IPS-18a (cell line): ENCODE measurements around the gene CACNG4.
"Not testable (repeated sequence)": the region's sequence is repeated elsewhere in the genome, so short reads cannot be mapped to it uniquely, and the experiment has no call there.

Experiments used
- H3K27ac ChIP-seq: one replicate; pipeline ENCODE4 v1.5.1; 2013; ENCODE audit warnings: low read length
- H3K27me3 ChIP-seq: one replicate; pipeline ENCODE4 v1.6.1; 2013; ENCODE audit warnings: mild to moderate bottlenecking, low read length; ENCODE audit not compliant: control insufficient read depth, insufficient read depth
- H3K36me3 ChIP-seq: one replicate; pipeline ENCODE4 v1.6.1; 2013; ENCODE audit warnings: low read depth, low read length; ENCODE audit not compliant: control insufficient read depth
- H3K4me1 ChIP-seq: one replicate; pipeline ENCODE4 v1.6.1; 2013; ENCODE audit warnings: low read depth, low read length; ENCODE audit not compliant: control insufficient read depth
- H3K4me3 ChIP-seq: one replicate; pipeline ENCODE4 v1.5.1; 2013; ENCODE audit warnings: low read length
- H3K9ac ChIP-seq: one replicate; pipeline ENCODE4 v1.6.1; 2013; ENCODE audit warnings: mild to moderate bottlenecking, low read length, moderate library complexity
- H3K9me3 ChIP-seq: one replicate; pipeline ENCODE4 v1.6.1; 2013; ENCODE audit warnings: low read depth, low read length; ENCODE audit not compliant: control insufficient read depth

Gene CACNG4

DNA sequence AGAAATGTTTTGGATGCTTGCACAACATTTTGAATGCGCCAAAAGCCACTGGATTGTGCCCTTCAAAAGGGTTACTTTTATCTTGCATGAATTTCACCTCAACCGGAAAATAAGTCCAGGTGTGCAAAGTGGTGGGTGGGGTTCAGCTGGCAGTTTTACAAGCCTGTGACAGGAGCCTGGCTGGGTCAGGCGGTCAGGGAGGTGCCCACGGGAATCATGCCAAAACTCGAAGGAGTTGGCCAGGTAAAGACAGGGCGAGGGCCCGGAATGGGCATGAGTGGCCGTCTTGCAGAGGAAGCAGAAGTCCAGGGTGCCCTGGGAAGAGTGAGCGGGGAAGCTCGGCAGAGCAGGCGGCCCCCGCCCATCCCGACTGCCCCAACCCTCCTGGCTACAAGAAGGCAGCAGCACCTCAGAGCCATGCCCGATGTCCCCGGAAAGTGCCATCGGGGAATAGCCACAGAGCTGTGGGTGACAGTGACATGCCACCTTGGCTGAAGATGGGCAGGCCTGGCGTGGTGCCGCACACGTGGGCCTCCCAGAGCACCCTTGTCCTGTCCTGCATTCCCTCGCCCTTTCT is 60.8 kb downstream of the CACNG4 start:
- Histone ChIP-seq H3K27me3 (no peaks in the 10 kb centered on the region), H3K27ac (no peak overlapping the region), H3K4me3 (no peak overlapping the region), H3K4me1 (no peaks in the 10 kb centered on the region), H3K36me3 (no peaks in the 10 kb centered on the region), H3K9ac (no peak overlapping the region), H3K9me3 (no peaks in the 10 kb centered on the region)

DNA sequence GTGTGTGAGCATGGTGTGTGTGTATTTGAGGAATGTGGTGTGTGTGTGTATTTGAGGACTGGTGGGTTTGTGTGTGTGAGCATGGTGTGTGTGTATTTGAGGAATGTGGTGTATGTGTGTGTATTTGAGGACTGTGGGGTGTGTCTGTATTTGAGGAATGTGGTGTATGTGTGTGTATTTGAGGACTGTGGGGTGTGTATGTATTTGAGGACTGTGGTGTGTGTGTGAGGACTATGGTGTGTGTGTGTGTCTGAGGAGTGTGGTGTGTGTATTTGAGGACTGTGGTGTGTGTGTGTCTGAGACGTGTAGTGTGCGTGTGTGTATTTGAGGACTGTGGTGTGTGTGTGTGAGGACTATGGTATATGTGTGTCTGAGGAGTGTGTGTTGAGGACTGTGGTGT is 61.8 kb downstream of the CACNG4 start:
- H3K4me1 ChIP-seq: no peaks in the 10 kb centered on the region
- no peaks in the 10 kb centered on the region for H3K36me3 ChIP-seq
- H3K9ac ChIP-seq: no peak overlapping the region
- H3K4me3 ChIP-seq: no peak overlapping the region
- no peaks in the 10 kb centered on the region for H3K9me3 ChIP-seq
- no peaks in the 10 kb centered on the region for H3K27me3 ChIP-seq
- no peak overlapping the region for H3K27ac ChIP-seq

DNA sequence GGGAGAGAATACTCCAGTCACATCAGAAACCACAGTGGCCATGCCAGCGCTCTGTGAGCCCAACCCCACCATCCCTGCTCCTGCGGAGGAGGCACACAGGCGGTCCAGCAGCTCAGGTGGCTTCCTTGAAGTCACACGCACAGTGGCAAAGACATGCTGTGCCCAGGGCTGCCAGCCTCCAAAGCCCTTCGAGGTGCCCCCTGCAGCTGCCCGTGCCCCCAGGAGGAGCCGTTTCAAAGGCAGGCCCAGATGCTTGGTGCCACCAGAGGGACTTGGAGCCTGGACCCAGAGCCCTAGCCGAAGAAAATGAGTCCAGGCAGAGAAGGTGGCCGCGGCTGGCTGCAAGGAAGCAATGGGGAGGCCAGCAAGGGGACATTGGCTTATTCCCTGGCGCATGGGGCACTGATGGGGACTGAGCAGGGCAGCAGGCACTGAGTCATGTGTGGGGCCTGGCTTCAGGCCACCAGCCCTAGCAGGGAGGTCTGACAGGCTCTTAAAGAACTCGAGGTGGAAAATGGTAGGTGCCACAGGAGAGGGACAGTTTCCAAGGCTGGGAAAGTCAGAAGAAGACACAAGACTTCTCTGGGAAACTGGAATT is 62.6 kb downstream of the CACNG4 start:
- Histone ChIP-seq H3K4me3 (no peak overlapping the region), H3K9me3 (no peaks in the 10 kb centered on the region), H3K27ac (no peak overlapping the region), H3K4me1 (no peaks in the 10 kb centered on the region), H3K36me3 (no peaks in the 10 kb centered on the region), H3K9ac (no peak overlapping the region), H3K27me3 (no peaks in the 10 kb centered on the region)

DNA sequence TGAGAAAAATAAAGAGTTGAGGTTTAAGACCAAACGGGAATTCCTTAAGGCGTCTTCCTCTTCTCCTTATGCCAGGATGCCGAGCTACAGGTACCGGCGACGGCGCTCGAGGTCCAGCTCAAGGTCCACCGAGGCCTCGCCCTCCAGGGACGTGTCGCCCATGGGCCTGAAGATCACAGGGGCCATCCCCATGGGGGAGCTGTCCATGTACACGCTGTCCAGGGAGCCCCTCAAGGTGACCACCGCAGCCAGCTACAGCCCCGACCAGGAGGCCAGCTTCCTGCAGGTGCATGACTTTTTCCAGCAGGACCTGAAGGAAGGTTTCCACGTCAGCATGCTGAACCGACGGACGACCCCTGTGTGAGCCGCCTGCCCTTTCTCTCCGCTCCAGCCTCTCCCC is 66.1 kb downstream of the CACNG4 start:
- Histone ChIP-seq H3K9ac (no peak overlapping the region), H3K27me3 (no peaks in the 10 kb centered on the region), H3K27ac (no peak overlapping the region), H3K4me3 (no peak overlapping the region), H3K36me3 (no peaks in the 10 kb centered on the region), H3K4me1 (no peaks in the 10 kb centered on the region), H3K9me3 (no peaks in the 10 kb centered on the region)

DNA sequence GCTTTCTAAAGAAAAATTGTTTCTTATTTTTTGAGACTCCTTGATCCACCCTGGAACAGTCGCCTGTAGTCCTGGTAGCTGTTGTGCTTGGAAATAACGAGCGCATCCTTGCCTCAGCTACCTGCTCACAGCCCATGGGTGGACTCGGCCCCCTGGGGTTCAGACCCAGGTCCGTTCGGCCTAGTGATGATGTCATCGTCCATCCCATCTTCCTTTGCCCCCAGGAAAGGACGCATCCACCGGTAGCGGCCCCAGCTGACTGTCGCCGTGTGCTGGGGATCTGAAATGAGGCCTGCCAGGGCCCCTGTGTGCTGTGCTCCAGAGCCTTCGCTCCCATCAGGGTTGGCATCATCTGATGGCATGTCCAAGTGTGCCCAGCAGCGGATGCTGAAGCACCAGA is 67.9 kb downstream of the CACNG4 start:
- Histone ChIP-seq H3K4me1 (no peaks in the 10 kb centered on the region), H3K9ac (no peak overlapping the region), H3K9me3 (no peaks in the 10 kb centered on the region), H3K4me3 (no peak overlapping the region), H3K27ac (no peak overlapping the region), H3K27me3 (no peaks in the 10 kb centered on the region), H3K36me3 (no peaks in the 10 kb centered on the region)

DNA sequence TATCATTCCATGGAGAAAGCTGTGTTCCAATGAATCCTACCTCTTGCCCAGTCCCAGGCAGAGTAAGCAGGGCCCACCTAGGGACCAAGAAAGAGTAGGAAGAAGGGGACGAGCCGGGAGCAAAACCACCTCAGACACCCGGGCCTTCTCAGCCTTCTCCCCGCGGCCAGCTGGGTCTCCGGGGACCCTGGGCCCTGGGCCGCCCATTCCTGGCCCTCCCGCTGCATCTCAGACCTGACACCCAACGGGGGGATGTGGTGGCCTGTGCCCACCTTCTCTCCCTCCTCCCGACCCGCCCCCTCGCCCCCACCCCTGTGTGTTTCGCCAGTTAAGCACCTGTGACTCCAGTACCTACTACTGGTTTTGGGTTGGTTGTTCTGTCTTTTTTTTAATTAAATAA is 68.5 kb downstream of the CACNG4 start:
- Histone ChIP-seq H3K4me3 (no peak overlapping the region), H3K4me1 (no peaks in the 10 kb centered on the region), H3K27me3 (no peaks in the 10 kb centered on the region), H3K9ac (no peak overlapping the region), H3K36me3 (no peaks in the 10 kb centered on the region), H3K27ac (no peak overlapping the region), H3K9me3 (no peaks in the 10 kb centered on the region)

- Histone ChIP-seq H3K27ac (no peak overlapping the region), H3K9ac (no peak overlapping the region)
Observed at GRCh38 chr17:67033613-67034012, 69.1 kb downstream of the CACNG4 start.

GRCh38 chr17:67035131-67036083 is 70.9 kb downstream of the CACNG4 start:
- Histone ChIP-seq H3K27me3 (no peaks in the 10 kb centered on the region), H3K27ac (no peak overlapping the region), H3K9ac (no peak overlapping the region), H3K4me1 (no peaks in the 10 kb centered on the region), H3K36me3 (no peaks in the 10 kb centered on the region), H3K4me3 (no peak overlapping the region), H3K9me3 (no peaks in the 10 kb centered on the region)

More at GRCh38 chr17:67033613-67034012, 69.1 kb downstream of the CACNG4 start:
- no peaks in the 10 kb centered on the region for H3K4me1 ChIP-seq
- H3K27me3 ChIP-seq: no peaks in the 10 kb centered on the region
- no peaks in the 10 kb centered on the region for H3K36me3 ChIP-seq
- H3K4me3 ChIP-seq: no peak overlapping the region
- H3K9me3 ChIP-seq: no peaks in the 10 kb centered on the region

DNA sequence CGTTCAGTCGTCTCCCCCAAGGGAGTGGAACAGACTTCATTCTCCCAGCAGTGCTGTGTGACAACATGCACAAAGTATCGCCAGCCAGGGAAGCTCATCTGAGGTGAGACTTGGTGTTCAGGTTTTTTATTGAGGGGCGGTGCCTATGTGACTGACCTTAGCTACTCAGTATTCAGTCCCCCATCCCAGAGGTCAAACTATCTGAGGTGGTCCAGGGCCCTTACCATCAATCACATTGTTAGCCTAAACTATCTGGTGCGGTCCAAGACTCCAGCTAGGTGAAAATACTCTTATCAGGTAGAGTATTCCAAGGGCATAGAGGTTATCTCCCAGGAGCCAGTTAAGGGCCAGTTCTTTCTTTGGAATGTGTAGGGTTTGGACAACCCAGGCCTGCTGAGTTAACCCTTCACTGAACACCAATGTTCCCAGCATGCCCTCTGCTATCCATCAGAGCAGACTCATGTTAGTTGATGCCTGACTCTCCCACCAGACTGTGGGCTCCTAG is 74.4 kb downstream of the CACNG4 start:
- Histone ChIP-seq H3K4me3 (no peak overlapping the region), H3K27ac (no peak overlapping the region), H3K9ac (no peak overlapping the region), H3K36me3 (no peaks in the 10 kb centered on the region), H3K9me3 (no peaks in the 10 kb centered on the region), H3K27me3 (no peaks in the 10 kb centered on the region), H3K4me1 (no peaks in the 10 kb centered on the region)

DNA sequence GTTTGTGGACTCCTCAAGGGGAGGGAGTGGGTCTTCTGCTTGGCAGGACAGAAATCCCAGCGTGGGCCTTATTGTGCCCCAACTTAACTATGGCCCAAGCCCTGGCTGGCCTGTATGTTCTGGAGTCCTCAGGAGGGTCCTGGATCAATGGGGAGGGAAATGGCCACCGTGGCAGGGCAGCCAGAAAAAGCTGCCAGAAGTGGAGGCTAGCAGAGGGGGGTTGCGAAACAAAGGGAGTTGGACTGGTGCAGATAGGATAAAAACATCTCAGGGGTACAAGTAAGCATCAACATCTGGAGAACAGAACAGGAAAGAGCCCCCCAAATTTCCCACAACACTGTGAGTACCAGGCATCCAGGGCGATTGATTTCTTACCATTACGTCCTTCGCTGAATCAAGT is 76.1 kb downstream of the CACNG4 start:
- no peaks in the 10 kb centered on the region for H3K9me3 ChIP-seq
- no peak overlapping the region for H3K27ac ChIP-seq
- no peak overlapping the region for H3K4me3 ChIP-seq
- H3K36me3 ChIP-seq: no peaks in the 10 kb centered on the region
- H3K9ac ChIP-seq: no peak overlapping the region
- no peaks in the 10 kb centered on the region for H3K4me1 ChIP-seq
- H3K27me3 ChIP-seq: no peaks in the 10 kb centered on the region

DNA sequence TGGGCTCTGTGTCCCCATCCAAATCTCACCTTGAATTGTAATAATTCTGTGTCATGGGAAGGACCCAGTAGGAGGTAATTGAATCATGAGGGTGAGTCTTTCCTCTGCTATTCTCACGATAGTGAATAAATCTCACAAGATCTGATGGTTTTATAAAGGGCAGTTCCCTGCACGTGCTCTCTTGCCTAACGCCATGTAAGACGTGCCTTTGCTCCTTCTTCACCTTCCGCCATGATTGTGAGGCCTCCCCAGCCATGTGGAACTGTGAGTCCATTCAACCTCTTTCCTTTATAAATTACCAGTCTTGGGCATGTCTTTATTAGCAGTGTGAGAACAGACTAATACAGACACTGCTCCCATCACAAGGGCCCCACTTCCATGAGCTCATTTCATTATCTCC is 76.6 kb downstream of the CACNG4 start:
- not testable (repeated sequence) for H3K27ac ChIP-seq, H3K4me1 ChIP-seq, H3K27me3 ChIP-seq, H3K9ac ChIP-seq, H3K9me3 ChIP-seq, H3K36me3 ChIP-seq, H3K4me3 ChIP-seq
